HG02610 (cell line): ENCODE data around the gene NDUFS1.

Experiments
- ATAC-seq: cut with Tn5 transposase; IDR thresholded peaks from one replicate; pipeline ENCODE4 v1.9.1; 2021; ENCODE audit warnings: mild to moderate bottlenecking, moderate library complexity; ENCODE audit not compliant: unreplicated experiment

The NDUFS1 gene

GRCh38 chr2:206069417-206069816, 89.8 kb downstream of the NDUFS1 start:
- ATAC-seq, result no peak

- ATAC-seq, result no peak
These were observed 91.0 kb downstream of the NDUFS1 start for GRCh38 chr2:206068207-206068606.
